Activated T-helper 1 cell treated with anti-CD3 and anti-CD28 coated beads, Interleukin-2, amount 50 U/mL, for 16 hours (primary cell): ENCODE data around the gene CDT1.
"Not testable (repeated sequence)": the region's sequence is repeated elsewhere in the genome, so short reads cannot be mapped to it uniquely, and the experiment has no call there.

ENCODE experiments used
- DNase-seq, 2 donors: peaks; one replicate each; pipeline ENCODE4 v3.0.0-alpha.2; 2020; ENCODE audit warnings: low read depth in 1 of 2, low spot score in 1 of 2

The CDT1 gene

GRCh38 chr16:88782454-88783390 is 20.9 kb upstream of the CDT1 start:
- DNase-seq, result peak in 1 of 2 donors; percentile 67

GRCh38 chr16:88783391-88784073 is 20.1 kb upstream of the CDT1 start:
- DNase-seq, result no peak

- no peak for DNase-seq
Observed at GRCh38 chr16:88784074-88784855, 19.3 kb upstream of the CDT1 start.

- no peak for DNase-seq
Observed at GRCh38 chr16:88784856-88785105, 18.8 kb upstream of the CDT1 start.

GRCh38 chr16:88785106-88785924 is 18.3 kb upstream of the CDT1 start, which contains the start of gene PIEZO1:
TSS of gene PIEZO1 (minus strand) at chr16:88785220. CDS start at chr16:88784964, 256 bp downstream.
- peak; percentile 70 to 74 for DNase-seq

GRCh38 chr16:88787579-88788314 is 15.8 kb upstream of the CDT1 start:
- DNase-seq, result no peak

- DNase-seq, result not testable (repeated sequence)
Observed at GRCh38 chr16:88788749-88789148, 14.8 kb upstream of the CDT1 start.

- no peak for DNase-seq
Observed at GRCh38 chr16:88789594-88789993, 14.0 kb upstream of the CDT1 start.

- peak in 1 of 2 donors; percentile 44 for DNase-seq
Observed at GRCh38 chr16:88790312-88791211, 13.0 kb upstream of the CDT1 start.

GRCh38 chr16:88792078-88792550 is 11.5 kb upstream of the CDT1 start:
- DNase-seq, result no peak

GRCh38 chr16:88792668-88793250 is 10.8 kb upstream of the CDT1 start:
- no peak for DNase-seq

GRCh38 chr16:88793251-88793954 is 10.2 kb upstream of the CDT1 start:
- no peak for DNase-seq

GRCh38 chr16:88796278-88796677 is 7.3 kb upstream of the CDT1 start:
- no peak for DNase-seq

GRCh38 chr16:88798073-88798472 is 5.5 kb upstream of the CDT1 start:
- DNase-seq, result no peak

GRCh38 chr16:88798772-88799455 is 4.7 kb upstream of the CDT1 start:
- no peak for DNase-seq

GRCh38 chr16:88799569-88800276 is 3.9 kb upstream of the CDT1 start:
- no peak for DNase-seq

GRCh38 chr16:88800277-88800592 is 3.4 kb upstream of the CDT1 start:
- DNase-seq, result no peak
